IPS-20b (cell line): ENCODE results near the gene STRBP.
"Not testable (repeated sequence)": the region's sequence is repeated elsewhere in the genome, so short reads cannot be mapped to it uniquely, and the experiment has no call there.

ENCODE experiments used
- H3K27ac ChIP-seq: one replicate; pipeline ENCODE4 v1.5.1; 2013; ENCODE audit warnings: low read length
- H3K27me3 ChIP-seq: 2 replicates; pipeline ENCODE4 v1.6.1; 2013; ENCODE audit warnings: mild to moderate bottlenecking, low read length, inconsistent platforms; ENCODE audit not compliant: insufficient read depth
- H3K36me3 ChIP-seq: 2 replicates; pipeline ENCODE4 v1.6.1; 2013; ENCODE audit warnings: low read depth, mild to moderate bottlenecking, inconsistent platforms, low read length, moderate library complexity; ENCODE audit not compliant: insufficient read depth
- H3K4me1 ChIP-seq: 2 replicates; pipeline ENCODE4 v1.6.1; 2013; ENCODE audit warnings: mild to moderate bottlenecking, control low read depth, inconsistent platforms, low read length, moderate library complexity; ENCODE audit not compliant: insufficient read depth
- H3K4me3 ChIP-seq: 2 replicates; pipeline ENCODE4 v1.5.1; 2013; ENCODE audit warnings: mild to moderate bottlenecking, low read length, inconsistent platforms
- H3K9ac ChIP-seq: 2 replicates; pipeline ENCODE4 v1.6.1; 2013; ENCODE audit warnings: low read depth, mild to moderate bottlenecking, inconsistent platforms, low read length, moderate library complexity
- H3K9me3 ChIP-seq: 2 replicates; pipeline ENCODE4 v1.6.1; 2013; ENCODE audit warnings: mild to moderate bottlenecking, low read depth, low read length, inconsistent platforms; ENCODE audit not compliant: insufficient read depth

The STRBP gene

DNA sequence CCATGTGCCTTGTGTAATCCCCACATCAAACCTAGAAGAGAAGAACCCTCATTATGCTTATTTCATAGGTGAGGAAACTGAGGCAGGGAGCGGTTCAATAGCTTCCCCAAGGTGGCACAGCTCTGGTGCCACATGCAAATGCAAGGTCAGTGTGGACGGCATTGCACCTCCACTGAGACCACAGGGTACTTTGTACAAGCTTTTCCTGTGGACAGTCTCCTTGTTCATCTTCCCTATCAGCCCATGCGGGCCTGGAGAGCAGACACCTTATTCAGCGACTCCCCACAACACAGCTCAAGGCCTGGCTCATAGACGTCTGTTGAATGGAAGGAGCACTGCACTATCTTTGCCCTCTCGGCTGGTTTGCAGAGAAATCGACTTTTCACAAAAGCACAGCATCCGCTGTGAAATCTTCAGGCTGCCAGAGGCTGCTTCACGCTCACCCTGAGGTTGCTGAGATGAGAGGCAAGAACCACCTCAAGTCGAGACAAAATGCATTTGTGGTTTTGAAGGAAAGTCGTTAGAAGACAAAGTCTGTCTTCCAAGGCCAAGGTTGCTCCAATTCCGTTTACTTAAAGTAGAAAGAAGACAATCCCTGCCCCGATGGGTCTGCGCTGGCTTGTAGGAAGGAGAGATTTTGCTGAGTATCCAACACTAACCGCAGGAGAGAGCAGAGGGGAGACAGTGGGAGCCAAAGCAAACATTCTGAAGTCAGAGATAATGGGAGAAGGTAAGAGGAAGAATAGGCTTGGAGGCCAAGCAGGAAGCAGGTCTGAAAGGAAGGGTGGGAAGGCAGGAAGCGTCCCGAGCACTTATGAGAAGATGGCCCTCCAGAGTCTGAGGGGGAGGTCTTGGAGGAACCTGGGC lies 34.2 kb upstream of the STRBP start:
- H3K4me1 ChIP-seq, result no peaks in the 10 kb centered on the region
- H3K4me3 ChIP-seq, result no peak overlapping the region
- H3K27me3 ChIP-seq, result no peaks in the 10 kb centered on the region
- no peaks in the 10 kb centered on the region for H3K36me3 ChIP-seq
- no peak overlapping the region for H3K27ac ChIP-seq
- H3K9me3 ChIP-seq, result no peaks in the 10 kb centered on the region
- no peak overlapping the region for H3K9ac ChIP-seq

DNA sequence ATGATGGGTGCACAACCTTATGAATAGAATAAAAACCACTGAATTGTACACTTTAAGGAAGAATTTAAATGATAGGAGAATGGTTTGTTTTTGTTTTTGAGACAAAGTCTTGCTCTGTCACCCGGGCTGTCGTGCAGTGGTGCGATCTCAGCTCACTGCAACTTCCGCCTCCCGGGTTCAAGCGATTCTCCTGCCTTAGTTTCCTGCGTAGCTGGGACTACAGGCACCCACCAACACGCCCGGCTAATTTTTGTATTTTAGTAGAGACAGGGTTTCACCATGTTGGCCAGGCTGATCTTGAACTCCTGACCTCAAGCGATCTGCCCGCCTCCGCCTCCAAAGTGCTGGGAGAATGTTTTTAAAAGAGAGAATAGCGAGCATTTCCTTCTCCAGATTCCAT lies 33.5 kb upstream of the STRBP start:
- not testable (repeated sequence) for H3K27me3 ChIP-seq, H3K4me1 ChIP-seq, H3K4me3 ChIP-seq, H3K36me3 ChIP-seq, H3K27ac ChIP-seq, H3K9me3 ChIP-seq, H3K9ac ChIP-seq

DNA sequence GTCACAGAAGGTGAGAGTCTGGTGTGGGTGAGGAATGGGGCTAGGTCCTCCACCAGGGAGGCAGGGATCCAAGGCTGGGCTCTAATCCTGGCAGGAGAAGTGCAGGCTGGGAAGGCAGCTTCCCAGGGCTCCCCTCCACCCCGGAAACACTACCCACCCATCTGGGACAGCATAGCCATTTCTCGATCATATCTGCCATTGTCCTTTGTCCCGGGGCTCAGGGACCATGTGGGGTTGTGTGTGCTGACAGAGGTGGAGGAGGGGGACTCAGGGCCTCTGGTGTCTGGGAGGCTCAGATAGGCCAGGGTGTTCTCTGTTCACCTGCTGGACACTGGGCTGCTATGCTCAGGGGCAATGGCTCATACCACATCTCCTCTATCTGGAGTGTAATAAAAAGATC lies 32.2 kb upstream of the STRBP start:
- Histone ChIP-seq H3K36me3 (no peaks in the 10 kb centered on the region), H3K9me3 (no peaks in the 10 kb centered on the region), H3K4me1 (no peaks in the 10 kb centered on the region), H3K27ac (no peak overlapping the region), H3K4me3 (no peak overlapping the region), H3K27me3 (no peaks in the 10 kb centered on the region), H3K9ac (no peak overlapping the region)

DNA sequence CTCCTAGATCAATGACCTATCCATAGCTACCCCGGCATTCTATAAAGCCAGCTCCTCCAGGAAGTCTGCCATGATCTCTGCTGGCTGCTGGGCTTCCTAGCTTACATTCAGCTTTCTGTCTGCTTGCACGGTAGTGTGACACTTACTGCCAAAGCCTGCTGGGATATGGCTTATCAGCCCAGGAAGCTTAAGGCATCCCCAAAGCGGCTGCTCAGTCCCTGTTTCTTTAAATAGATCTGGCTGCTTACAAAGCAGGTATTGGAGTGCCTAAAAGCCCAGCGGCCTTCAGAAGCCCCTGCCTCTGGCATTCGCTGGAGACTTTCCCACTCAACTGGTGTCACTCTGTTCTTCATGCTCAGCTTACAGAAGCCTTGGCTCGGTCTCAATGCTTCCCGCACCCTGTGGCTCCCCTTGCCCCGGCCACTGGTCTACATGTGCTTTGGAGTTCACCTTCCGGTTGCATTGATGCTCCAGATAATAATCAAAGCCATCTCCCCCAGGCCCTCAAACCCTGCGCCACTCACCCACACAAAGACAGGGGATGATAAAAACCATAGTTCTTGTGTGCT lies 31.3 kb upstream of the STRBP start:
- no peak overlapping the region for H3K27ac ChIP-seq
- no peaks in the 10 kb centered on the region for H3K36me3 ChIP-seq
- H3K9ac ChIP-seq, result no peak overlapping the region
- no peak overlapping the region for H3K4me3 ChIP-seq
- H3K27me3 ChIP-seq, result no peaks in the 10 kb centered on the region
- no peaks in the 10 kb centered on the region for H3K4me1 ChIP-seq
- no peaks in the 10 kb centered on the region for H3K9me3 ChIP-seq

DNA sequence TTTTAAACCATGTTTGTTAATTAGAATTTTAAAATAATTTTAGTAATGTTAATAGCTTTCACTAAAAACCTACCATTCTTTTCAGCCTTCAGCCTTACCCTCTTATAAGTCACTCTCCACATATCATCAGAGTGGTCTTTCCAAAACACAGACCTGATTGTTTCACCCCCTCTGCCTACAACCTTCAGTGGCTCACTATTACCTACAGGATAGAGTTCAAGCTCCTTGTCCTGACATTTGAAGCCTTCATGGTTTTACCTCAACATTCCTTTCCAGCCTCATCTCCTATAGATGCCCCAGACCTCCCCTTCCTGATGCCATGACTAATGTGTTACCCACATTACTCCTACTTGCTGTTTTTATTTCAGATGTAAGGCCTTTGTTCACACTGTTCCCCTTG lies 27.8 kb upstream of the STRBP start:
- H3K4me1 ChIP-seq, result no peaks in the 10 kb centered on the region; the same call in 1 of the 2 replicates

DNA sequence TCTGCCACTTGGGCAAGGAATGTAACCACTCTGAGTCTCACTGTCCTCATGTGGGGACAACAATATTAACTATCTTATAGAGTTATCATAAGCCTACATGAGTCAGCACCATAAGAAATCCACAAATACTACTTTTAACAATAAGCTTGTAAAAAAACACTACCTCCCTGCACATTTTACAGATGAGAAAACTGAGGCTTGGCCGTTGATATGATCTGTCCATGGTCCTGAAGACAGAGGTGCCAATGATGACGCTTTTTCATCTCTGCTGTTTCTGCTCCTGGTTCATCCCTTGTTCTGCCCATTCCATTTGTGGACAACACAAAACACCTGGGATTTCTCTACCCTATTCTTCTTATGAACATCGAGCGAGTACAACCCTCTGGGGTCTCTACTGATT lies 23.4 kb upstream of the STRBP start:
- no peak overlapping the region for H3K27ac ChIP-seq
- H3K27me3 ChIP-seq, result no peaks in the 10 kb centered on the region
- H3K36me3 ChIP-seq, result no peaks in the 10 kb centered on the region
- H3K9me3 ChIP-seq, result no peaks in the 10 kb centered on the region
- H3K4me1 ChIP-seq, result no peaks in the 10 kb centered on the region; the same call in 1 of the 2 replicates
- no peak overlapping the region for H3K9ac ChIP-seq
- no peak overlapping the region for H3K4me3 ChIP-seq

More for the DNA sequence above, 27.8 kb upstream of the STRBP start:
- Histone ChIP-seq H3K27me3 (no peaks in the 10 kb centered on the region), H3K36me3 (no peaks in the 10 kb centered on the region), H3K4me3 (no peak overlapping the region), H3K9ac (no peak overlapping the region), H3K27ac (no peak overlapping the region), H3K9me3 (no peaks in the 10 kb centered on the region)

DNA sequence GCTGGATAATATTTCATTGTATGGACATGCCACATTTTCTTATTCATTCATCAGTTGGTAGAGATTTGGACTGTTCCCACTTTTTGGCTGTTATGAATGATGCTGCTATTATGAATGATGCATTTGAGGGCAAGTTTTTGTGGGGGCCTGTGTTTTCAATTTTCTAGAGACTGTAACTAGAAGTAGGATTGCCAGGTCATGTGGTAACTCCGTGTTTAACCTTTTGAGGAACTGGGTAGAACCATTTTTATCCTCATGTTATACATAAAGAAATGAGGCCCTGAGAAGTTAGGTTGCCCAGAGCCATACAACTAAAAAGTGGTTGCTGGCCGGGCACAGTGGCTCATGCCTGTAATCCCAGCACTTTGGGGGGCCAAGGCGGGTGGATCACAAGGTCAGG lies 22.4 kb upstream of the STRBP start:
- Histone ChIP-seq H3K9ac (no peak overlapping the region), H3K4me3 (no peak overlapping the region), H3K4me1 (no peaks in the 10 kb centered on the region; the same call in 1 of the 2 replicates), H3K36me3 (no peaks in the 10 kb centered on the region), H3K27me3 (no peaks in the 10 kb centered on the region), H3K9me3 (no peaks in the 10 kb centered on the region), H3K27ac (no peak overlapping the region)

DNA sequence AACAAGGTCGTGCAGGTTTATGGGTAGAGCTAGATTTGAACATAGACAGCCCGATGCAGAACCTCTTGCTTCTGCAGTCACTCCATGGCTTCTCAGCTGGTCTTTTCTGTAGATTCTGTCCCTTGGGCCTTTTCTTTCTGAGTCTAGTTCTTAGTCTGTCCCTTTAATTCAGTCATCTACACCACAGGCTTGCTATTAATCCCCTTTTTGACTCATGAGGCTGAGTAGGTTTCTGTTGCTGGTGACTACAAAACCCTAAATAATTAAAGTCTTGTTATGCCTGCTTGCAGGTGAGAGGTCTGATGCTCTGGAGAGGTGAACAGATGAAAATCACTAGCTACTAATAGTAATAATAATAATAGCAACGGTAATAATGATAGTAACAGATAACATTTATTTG lies 19.3 kb upstream of the STRBP start:
- Histone ChIP-seq H3K36me3 (no peaks in the 10 kb centered on the region), H3K4me3 (no peak overlapping the region), H3K27ac (no peak overlapping the region), H3K4me1 (no peaks in the 10 kb centered on the region; the same call in 1 of the 2 replicates), H3K9ac (no peak overlapping the region), H3K9me3 (no peaks in the 10 kb centered on the region), H3K27me3 (no peaks in the 10 kb centered on the region)

DNA sequence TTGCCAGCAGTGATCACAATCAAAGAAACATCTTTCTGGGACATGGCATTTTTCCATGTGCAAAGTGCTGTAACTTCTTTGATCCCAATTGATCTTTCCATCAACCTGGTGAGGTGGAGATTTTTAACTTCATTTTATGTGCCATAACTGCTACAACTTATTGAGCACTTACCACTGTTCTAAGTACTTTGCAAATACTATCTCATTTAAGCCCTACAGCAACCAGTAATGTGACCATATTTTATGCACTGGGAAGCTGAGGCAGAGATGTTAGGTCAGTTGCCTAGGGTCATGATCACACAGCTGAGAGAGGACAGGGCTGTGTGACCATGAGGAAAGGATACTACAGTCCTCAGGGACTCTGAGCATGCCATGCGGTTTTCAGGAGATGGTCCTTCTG lies 17.9 kb upstream of the STRBP start:
- no peak overlapping the region for H3K4me3 ChIP-seq
- no peaks in the 10 kb centered on the region for H3K4me1 ChIP-seq
- no peak overlapping the region for H3K27ac ChIP-seq
- H3K9me3 ChIP-seq, result no peaks in the 10 kb centered on the region
- H3K27me3 ChIP-seq, result no peaks in the 10 kb centered on the region
- H3K9ac ChIP-seq, result no peak overlapping the region
- no peaks in the 10 kb centered on the region for H3K36me3 ChIP-seq

DNA sequence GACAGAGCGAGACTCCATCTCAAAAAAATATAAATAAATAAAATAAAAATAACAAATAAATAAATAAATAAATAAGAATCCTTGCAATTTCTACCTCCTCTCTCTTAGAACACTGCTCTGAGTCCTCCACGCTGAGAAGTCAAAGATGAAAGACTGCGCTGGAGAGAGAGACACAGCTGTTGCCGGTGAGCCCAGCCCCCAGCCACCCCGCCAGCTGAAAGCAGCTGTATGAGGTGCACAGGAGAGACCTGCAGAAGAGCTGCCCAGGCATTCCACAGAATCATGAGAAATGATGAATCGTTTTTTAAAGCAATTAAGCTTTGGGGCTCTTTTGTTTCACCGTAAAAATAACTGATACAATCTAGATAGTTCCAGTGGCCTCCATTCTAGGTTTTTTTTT lies 16.3 kb upstream of the STRBP start:
- Histone ChIP-seq H3K4me1 (no peaks in the 10 kb centered on the region), H3K27ac (no peak overlapping the region), H3K4me3 (no peak overlapping the region), H3K9me3 (no peaks in the 10 kb centered on the region), H3K9ac (no peak overlapping the region), H3K36me3 (no peaks in the 10 kb centered on the region), H3K27me3 (no peaks in the 10 kb centered on the region)

DNA sequence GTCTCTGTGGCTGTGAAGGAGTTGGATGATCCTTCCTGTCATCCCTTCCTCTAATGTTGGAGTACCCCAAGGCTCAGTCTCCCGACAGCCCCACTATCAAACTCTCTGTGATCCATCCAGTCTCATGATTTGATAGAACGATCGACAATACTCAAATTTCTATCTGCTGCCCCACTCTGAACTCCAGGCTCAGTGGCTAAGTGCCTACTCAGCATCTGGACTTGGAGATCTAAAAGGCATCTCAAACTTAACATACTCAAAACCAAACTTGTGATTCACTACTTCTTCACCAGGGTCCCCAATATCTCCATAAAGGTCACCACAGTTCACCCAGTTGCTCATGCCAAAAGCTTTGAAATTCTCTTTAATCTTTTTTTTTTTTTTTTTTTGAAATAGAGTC lies 15.1 kb upstream of the STRBP start:
- Histone ChIP-seq H3K4me3 (no peak overlapping the region), H3K9me3 (no peaks in the 10 kb centered on the region), H3K27me3 (no peaks in the 10 kb centered on the region), H3K9ac (no peak overlapping the region), H3K36me3 (no peaks in the 10 kb centered on the region), H3K4me1 (no peaks in the 10 kb centered on the region), H3K27ac (no peak overlapping the region)

DNA sequence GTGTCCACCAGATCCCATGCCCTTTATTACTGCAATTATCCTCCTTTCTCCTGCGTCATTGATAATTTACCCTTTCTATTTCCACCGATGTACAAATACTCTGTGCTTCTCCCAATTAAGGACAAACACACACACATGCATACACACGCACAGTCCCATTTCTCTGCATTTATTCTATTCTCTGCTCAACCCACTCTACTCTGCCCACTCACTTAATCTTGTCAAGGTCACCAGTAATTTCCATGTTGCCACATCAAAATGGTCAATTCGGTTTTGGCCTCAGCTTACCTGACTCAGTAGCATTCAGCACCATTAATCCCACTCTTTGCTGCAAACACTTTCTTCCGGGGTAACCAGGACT lies 14.6 kb upstream of the STRBP start:
- H3K36me3 ChIP-seq, result no peaks in the 10 kb centered on the region
- H3K9me3 ChIP-seq, result no peaks in the 10 kb centered on the region
- no peak overlapping the region for H3K4me3 ChIP-seq
- no peak overlapping the region for H3K9ac ChIP-seq
- no peaks in the 10 kb centered on the region for H3K4me1 ChIP-seq
- no peaks in the 10 kb centered on the region for H3K27me3 ChIP-seq
- H3K27ac ChIP-seq, result no peak overlapping the region
